ENCODE measurements around the gene NTPCR. TPM values are rescaled to one million over a fixed set of nuclear protein-coding genes. Genes with fewer than 3 reads are reported as not detected.
"Not testable (repeated sequence)": the region's sequence is repeated elsewhere in the genome, so short reads cannot be mapped to it uniquely, and the experiment has no call there.

Gene NTPCR
- polyA plus RNA-seq, 4 donors: 47.5 to 77.7 (median 64.6) TPM

- no peak for DNase-seq (ENCODE audit: low read depth in 4 of 4, low spot score in 3 of 4)
Measured at GRCh38 chr1:232983375-232983774, 33.0 kb downstream of the NTPCR start.

DNA sequence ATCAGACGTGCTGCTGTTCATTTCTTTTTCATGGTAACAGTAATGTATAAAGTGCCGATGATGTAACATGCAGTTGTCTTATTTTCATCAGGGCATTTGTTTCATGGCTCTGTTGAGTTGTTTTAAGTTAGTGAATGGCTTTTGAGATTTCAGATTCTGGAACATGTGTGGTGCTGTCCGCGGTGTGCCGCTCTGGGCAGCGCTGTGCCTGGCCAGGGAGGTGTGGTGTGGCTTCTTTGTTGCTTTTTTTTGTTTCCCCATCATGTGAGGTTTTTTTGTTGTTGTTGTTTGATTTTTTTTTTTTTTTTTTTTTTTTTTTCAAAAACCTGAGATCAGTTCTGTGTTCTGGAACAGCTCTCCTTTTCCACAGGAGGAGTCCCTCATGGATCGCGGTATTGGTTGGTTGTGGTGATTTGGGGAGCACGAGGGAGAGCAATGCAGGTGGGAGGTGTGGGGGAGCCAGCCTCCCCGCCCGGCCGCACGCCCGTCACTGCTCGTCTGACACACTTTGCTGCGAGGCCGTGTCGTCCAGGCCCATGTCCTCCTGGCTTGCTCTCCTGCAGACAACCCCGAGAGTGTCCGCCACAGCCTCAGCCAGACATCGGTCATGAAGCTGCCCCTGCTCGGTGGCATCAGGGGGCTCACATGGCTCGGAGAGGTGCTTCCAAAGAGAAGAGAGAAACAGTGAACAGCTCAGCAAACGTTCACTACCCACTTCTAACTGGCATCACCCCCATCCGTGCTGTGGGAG, 33.6 kb downstream of the NTPCR start:
- DNase-seq (ENCODE audit: low read depth in 4 of 4, low spot score in 3 of 4): no peak

- DNase-seq (ENCODE audit: low read depth in 4 of 4, low spot score in 3 of 4): no peak
Measured at GRCh38 chr1:232984577-232985425, 34.4 kb downstream of the NTPCR start.

DNA sequence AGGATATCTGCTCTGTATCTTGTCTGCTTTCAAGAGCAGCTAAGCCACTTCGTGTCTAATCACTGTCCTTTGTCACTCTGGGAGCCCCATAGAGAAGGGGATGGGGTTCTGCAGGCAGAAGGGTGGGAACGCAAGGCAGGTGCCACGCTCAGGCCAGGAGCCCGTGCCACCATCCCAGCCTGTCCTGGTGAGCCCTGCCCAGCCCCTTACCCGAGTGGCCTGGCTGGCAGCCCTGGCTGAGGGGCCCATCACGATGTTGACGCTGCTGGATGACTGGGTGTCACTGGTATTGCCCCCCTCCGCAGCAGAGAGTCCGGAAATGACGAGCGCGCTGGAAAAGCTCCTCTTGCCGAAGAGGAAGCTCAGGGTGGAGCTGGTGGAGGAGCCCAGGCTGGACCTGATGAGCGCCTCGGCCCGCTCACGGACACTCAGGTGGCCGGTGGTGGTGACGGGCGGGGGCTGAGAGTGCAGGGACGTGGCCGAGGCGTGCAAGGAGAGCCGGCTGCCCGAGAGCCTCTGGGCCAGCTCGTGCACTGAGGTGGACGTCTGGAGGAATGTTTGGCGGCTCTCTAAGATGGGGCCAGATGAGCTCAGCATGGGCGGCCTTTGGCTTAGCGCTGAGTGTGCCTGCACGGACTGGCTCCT, 35.6 kb downstream of the NTPCR start:
- DNase-seq (ENCODE audit: low read depth in 4 of 4, low spot score in 3 of 4): no peak

DNA sequence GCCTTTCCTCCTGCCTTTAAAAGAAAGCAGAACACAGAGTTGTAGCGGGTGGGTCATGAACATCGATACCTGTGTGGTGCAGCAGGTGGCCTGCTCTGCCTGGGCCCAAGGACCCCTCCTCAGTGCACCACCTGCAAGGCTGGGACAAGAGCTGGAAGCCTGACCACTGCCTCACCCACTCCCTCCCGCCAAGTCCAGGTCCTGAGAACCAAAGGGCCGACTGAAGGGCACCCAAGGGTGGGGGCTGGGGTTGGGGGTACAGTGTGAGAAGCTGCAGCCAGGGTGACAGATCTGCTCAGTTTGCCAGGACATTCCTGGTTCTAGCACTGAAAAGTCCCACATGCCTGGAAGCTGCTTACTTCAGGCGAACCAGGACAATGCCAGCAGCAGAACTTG, 36.1 kb downstream of the NTPCR start:
- no peak for DNase-seq (ENCODE audit: low read depth in 4 of 4, low spot score in 3 of 4)

DNA sequence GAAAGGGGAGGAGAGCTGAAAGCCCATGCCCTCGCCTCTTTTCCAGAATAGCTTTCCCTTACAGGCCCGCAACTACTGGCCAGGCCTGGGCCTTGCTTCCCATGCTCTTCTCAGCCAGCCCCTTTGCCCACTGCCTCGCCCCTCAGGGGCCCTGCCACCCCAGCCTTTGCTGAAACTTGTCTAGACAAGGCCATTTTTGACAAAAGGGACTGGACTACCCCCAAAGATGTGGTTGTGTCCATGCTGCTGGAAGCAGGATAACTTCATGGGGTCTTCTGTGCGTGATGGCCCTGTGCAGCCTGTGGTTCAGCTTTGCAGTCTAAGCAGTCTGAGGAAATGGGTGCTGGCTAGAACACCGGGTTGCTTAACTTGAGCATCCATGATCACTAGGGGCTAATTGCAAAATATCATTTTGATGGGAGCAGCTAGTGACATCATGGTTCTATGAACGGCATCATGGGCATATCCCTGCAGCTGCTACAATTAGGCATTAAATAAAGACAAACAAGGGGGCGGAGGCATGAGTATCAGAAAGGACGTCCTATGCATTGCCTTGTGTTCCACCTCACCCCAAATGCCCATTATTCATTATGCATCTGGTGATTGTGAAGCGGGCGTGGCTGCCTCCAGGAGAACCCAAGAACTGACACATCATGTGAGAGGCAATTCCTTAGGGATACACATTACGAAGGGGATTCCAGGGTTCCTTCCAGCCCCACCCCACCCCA, 36.8 kb downstream of the NTPCR start:
- DNase-seq (ENCODE audit: low read depth in 4 of 4, low spot score in 3 of 4): no peak

- no peak for DNase-seq (ENCODE audit: low read depth in 4 of 4, low spot score in 3 of 4)
Measured at GRCh38 chr1:232987774-232988140, 37.3 kb downstream of the NTPCR start.

DNA sequence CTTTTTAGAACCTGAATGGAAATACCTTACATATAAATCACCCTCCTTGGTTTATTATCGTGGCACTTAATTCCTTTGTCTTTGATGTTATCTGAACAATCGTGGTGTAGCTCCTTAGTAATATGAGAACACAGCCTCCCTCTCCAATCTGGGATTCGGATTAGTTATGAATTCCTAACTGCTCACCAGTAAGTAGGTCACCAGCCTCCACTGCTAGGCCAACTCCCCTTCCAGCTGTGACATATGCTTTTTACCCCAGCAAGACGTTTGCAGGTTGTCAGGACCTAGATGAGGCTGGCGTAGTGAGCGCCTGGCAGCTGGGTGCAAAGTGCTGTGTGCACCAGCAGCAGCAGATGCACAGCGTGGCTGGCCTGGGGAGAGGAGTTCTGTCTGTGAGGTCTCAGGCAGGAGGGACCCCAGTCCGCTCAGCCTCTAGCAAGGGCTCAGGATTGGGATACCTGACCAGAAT, 38.2 kb downstream of the NTPCR start:
- DNase-seq (ENCODE audit: low read depth in 4 of 4, low spot score in 3 of 4): no peak

- DNase-seq (ENCODE audit: low read depth in 4 of 4, low spot score in 3 of 4): no peak
Measured at GRCh38 chr1:232990176-232991128, 40.0 kb downstream of the NTPCR start.

GRCh38 chr1:232991238-232991637, 40.8 kb downstream of the NTPCR start:
- DNase-seq (ENCODE audit: low read depth in 4 of 4, low spot score in 3 of 4): no peak

- DNase-seq (ENCODE audit: low read depth in 4 of 4, low spot score in 3 of 4): no peak
Measured at GRCh38 chr1:232992227-232992626, 41.8 kb downstream of the NTPCR start.

DNA sequence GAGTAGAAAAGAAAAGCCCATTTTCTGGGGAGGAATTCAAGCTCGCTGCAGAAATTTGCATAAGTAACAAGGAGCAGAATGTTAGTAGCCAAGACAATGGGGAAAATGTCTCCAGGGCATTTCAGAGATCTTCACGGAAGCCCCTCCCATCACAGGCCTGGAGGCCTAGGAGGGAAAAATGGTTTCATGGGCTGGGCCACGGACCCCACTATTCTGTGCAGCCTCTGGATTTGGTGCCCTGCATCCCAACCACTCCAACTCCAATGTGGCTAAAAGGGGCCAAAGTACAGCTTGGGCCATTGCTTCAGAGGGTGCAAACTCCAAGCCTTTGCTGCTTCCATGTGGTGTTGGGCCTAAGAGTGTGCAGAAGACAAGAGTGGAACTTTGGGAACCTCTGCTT, 43.1 kb downstream of the NTPCR start:
- no peak for DNase-seq (ENCODE audit: low read depth in 4 of 4, low spot score in 3 of 4)

GRCh38 chr1:232995189-232995588, 44.8 kb downstream of the NTPCR start:
- DNase-seq (ENCODE audit: low read depth in 4 of 4, low spot score in 3 of 4): no peak

DNA sequence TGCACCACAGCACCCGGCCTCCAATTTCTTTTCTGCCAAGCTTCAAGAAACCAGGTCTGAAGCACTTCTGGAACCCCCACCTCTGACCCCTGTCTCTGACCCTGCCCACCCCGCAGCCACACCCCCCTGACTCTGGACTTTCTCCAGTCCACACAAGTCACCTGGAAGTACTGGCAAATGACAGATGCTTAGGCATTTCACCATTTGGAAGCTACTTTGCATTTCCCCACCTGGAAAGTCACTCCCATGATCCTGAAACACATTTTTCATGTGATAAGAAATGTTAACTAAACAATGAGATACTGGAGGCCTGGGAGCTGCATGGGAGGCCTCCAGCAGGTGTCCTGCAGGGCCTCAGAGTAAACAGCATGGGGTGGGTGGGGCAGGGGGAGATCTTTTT, 45.7 kb downstream of the NTPCR start:
- no peak for DNase-seq (ENCODE audit: low read depth in 4 of 4, low spot score in 3 of 4)

DNA sequence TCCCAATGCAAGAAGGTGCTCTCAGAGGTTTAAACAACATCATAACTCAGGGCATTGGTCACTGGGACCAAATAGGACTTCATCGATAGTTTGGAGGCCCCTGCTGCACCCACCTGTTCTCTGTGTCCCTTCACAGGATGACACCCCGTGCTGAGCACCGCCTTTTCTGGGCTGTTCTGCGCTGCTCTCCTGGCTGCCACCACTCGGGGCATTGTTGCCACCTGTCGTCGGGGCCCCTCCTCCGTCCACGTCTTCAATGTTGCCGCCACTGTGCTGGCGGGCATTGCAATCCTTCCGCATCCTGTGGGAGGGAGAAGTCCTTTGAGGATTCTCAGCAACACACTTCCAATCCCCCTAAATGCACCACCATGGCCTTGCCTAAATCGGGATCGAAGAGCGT, 47.7 kb downstream of the NTPCR start:
- DNase-seq (ENCODE audit: low read depth in 4 of 4, low spot score in 3 of 4): no peak

DNA sequence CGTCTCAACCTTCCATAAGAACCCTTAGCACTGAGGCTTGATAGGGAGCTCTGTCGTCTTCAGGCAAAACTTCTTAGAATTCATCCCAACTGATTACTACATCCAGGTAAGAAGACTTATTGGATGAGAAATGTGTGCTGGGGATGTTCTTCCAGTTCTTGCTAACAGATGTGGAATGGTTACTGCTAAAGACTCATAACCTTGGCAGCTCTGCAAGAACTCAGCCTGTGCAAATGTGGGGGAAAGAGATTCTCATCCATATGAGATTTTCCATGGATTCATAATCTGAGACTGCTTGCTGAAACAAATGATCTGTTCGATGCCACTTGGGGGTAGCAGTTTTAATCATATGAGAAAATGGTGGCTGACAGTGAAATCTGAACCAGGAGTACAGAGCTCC, 48.2 kb downstream of the NTPCR start:
- no peak for DNase-seq (ENCODE audit: low read depth in 4 of 4, low spot score in 3 of 4)

- no peak for DNase-seq (ENCODE audit: low read depth in 4 of 4, low spot score in 3 of 4)
Measured at GRCh38 chr1:232999956-233000625, 49.7 kb downstream of the NTPCR start.

DNA sequence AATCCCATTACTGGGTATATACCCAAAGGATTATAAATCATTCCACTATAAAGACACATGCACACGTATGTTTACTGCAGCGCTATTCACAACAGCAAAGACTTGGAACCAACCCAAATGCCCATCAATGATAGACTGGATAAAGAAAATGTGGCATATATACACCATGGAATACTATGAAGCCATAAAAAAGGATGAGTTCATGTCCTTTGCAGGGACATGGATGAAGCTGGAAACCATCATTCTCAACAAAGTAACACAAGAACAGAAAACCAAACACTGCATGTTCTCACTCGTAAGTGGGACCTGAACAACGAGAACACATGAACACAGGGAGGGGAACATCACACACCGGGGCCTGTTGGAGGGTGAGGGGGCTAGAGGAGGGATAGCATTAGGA, 53.2 kb downstream of the NTPCR start:
- DNase-seq (ENCODE audit: low read depth in 4 of 4, low spot score in 3 of 4): not testable (repeated sequence)

- DNase-seq (ENCODE audit: low read depth in 4 of 4, low spot score in 3 of 4): no peak
Measured at GRCh38 chr1:233004451-233004850, 54.0 kb downstream of the NTPCR start.
